Measurements from ENCODE around the gene SHROOM1. TPM values are rescaled to one million over a fixed set of nuclear protein-coding genes. Genes with fewer than 3 reads are reported as not detected.

The SHROOM1 gene
- total and polyA plus RNA-seq, 2 donors (not counting 1 experiment from before 2014, with no cell fraction given), result 1.3 to 2.3 TPM

DNA sequence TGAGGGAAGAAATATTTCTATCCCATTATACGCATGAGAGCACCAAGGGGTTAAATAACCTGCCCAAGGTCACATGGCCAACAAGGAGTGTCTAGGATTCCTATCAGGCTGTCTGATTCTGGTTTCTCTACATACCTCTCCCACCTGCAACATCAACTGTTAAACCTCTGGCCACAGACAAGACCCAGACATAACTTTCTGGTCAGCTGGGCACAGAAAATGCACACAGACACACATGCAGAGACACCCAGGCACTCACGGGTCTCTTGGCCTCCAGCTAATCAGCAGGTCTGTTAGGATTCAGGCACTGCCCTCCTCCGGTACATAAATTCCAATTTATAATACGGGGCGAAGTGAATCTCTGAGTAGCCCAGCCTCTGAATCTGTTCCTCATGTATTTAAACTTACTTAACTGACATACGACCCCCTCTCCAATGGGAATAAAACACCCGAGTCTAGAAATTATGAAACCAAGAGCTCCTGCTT, 54.9 kb downstream of the SHROOM1 start:
- H3K36me3 ChIP-seq (replicated peaks in 1 of 2; ENCODE audit: control extremely low read depth in 1 of 2, control insufficient read depth in 1 of 2, extremely low read depth in 1 of 2, insufficient read depth in 2 of 2, low read length in 1 of 2), result no peaks in the 10 kb centered on the region
- no peak overlapping the region for H3K4me2 ChIP-seq (replicated peaks; ENCODE audit: low read depth, low read length, poor library complexity, severe bottlenecking)
- WGBS (ENCODE audit: insufficient coverage), result 94% methylated on average over 5 of the region's 7 CpGs
- ATAC-seq (ENCODE audit: low read depth) (no peak), DNase-seq (no peak)
- H3K4me3 ChIP-seq (ENCODE audit: control extremely low read depth in 1 of 5, extremely low read depth in 1 of 5, insufficient read depth in 1 of 5, low read depth in 2 of 5, low read length in 4 of 5), result no peak overlapping the region
- no peak overlapping the region for H3K27ac ChIP-seq (ENCODE audit: low read length in 2 of 2)
- H3K9me3 ChIP-seq (ENCODE audit: control extremely low read depth in 1 of 3, control insufficient read depth in 2 of 3, insufficient read depth in 1 of 3, low read length in 2 of 3), result peaks cover 0 to 9% (median 2%) of the 10 kb centered on the region in 3 donors
- no peak overlapping the region for H3K9ac ChIP-seq (ENCODE audit: low read length)
- H2AFZ ChIP-seq (ENCODE audit: insufficient read depth, low read depth, low read length, poor library complexity, severe bottlenecking), result no peak overlapping the region
- CTCF ChIA-PET, result interaction anchor here (1.0 kb wide), 1 partner anchor 389 kb away, joined by 3 read pairs; no protein-coding TSS in a partner anchor
- POLR2A ChIA-PET, result no interaction called here
- peaks cover 2 to 39% (median 23%) of the 10 kb centered on the region in 4 experiments for H3K27me3 ChIP-seq (replicated peaks in 1 of 4; ENCODE audit: control extremely low read depth in 1 of 4, control insufficient read depth in 3 of 4, insufficient read depth in 4 of 4, low read length in 3 of 4)
- H3K4me1 ChIP-seq (ENCODE audit: control insufficient read depth in 2 of 2, insufficient read depth in 2 of 2, low read length in 2 of 2), result peaks cover 14 to 16% of the 10 kb centered on the region in 2 donors
- no peaks in the 10 kb centered on the region for H3K79me2 ChIP-seq (ENCODE audit: control insufficient read depth, insufficient read depth, low read length)
- no peaks in the 10 kb centered on the region for H4K20me1 ChIP-seq (ENCODE audit: control insufficient read depth, insufficient read depth, low read length, poor library complexity, severe bottlenecking)
- Mint-ChIP-seq H3K27me3 (peaks cover 25% of the 10 kb centered on the region), H3K27ac (no peak overlapping the region), H3K4me3 (no peak overlapping the region), H3K4me1 (peaks cover 8% of the 10 kb centered on the region), H3K9me3 (ENCODE audit: insufficient read depth) (no peaks in the 10 kb centered on the region)
- intact Hi-C loops (cut with micrococcal nuclease), result no loop called here
- no peak for TF ChIP-seq EZH2 (IDR thresholded peaks at IDR 0.05; ENCODE audit: borderline replicate concordance, insufficient read depth, low read depth, low read length, poor library complexity, severe bottlenecking)
- TF ChIP-seq, protein P1, sequence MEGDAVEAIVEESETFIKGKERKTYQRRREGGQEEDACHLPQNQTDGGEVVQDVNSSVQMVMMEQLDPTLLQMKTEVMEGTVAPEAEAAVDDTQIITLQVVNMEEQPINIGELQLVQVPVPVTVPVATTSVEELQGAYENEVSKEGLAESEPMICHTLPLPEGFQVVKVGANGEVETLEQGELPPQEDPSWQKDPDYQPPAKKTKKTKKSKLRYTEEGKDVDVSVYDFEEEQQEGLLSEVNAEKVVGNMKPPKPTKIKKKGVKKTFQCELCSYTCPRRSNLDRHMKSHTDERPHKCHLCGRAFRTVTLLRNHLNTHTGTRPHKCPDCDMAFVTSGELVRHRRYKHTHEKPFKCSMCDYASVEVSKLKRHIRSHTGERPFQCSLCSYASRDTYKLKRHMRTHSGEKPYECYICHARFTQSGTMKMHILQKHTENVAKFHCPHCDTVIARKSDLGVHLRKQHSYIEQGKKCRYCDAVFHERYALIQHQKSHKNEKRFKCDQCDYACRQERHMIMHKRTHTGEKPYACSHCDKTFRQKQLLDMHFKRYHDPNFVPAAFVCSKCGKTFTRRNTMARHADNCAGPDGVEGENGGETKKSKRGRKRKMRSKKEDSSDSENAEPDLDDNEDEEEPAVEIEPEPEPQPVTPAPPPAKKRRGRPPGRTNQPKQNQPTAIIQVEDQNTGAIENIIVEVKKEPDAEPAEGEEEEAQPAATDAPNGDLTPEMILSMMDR (IDR thresholded peaks at IDR 0.05), result no peak

DNA sequence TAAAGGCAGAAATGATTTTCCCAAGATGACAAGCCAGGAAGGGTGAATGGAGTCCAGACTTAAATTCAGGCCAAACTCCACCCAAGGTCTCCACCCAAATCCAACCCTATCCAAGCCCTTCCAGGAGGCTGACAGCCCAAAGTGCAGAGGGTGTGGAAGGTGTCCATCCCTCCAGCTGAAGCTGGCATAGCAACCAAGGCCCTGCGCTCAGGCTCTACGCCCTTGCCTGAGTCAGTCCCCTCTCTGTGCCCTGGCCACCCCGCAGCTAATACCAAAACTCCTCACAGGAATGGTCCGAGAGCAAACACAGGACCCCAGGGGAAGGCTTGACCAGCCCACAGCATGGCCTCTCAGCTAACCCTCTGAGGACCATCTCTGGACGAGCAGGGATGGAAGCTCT, 55.6 kb downstream of the SHROOM1 start:
- intact Hi-C loops (cut with micrococcal nuclease), result no loop called here
- 100% methylated on average over 4 of the region's 5 CpGs for WGBS (ENCODE audit: insufficient coverage)

More for the DNA sequence above, 55.6 kb downstream of the SHROOM1 start:
- POLR2A ChIA-PET, result no interaction called here
- H3K4me2 ChIP-seq (replicated peaks; ENCODE audit: low read depth, low read length, poor library complexity, severe bottlenecking), result no peak overlapping the region
- H2AFZ ChIP-seq (ENCODE audit: insufficient read depth, low read depth, low read length, poor library complexity, severe bottlenecking), result no peak overlapping the region
- no peak overlapping the region for H3K27ac ChIP-seq (ENCODE audit: low read length in 2 of 2)
- peaks cover 0 to 9% (median 2%) of the 10 kb centered on the region in 3 donors for H3K9me3 ChIP-seq (ENCODE audit: control extremely low read depth in 1 of 3, control insufficient read depth in 2 of 3, insufficient read depth in 1 of 3, low read length in 2 of 3)
- H3K36me3 ChIP-seq (replicated peaks in 1 of 2; ENCODE audit: control extremely low read depth in 1 of 2, control insufficient read depth in 1 of 2, extremely low read depth in 1 of 2, insufficient read depth in 2 of 2, low read length in 1 of 2), result no peaks in the 10 kb centered on the region
- H3K27me3 ChIP-seq (replicated peaks in 1 of 4; ENCODE audit: control extremely low read depth in 1 of 4, control insufficient read depth in 3 of 4, insufficient read depth in 4 of 4, low read length in 3 of 4), result peaks cover 2 to 35% (median 19%) of the 10 kb centered on the region in 4 experiments
- H3K4me1 ChIP-seq (ENCODE audit: control insufficient read depth in 2 of 2, insufficient read depth in 2 of 2, low read length in 2 of 2), result peaks cover 14 to 16% of the 10 kb centered on the region in 2 donors
- Mint-ChIP-seq H3K27me3 (peaks cover 24% of the 10 kb centered on the region), H3K27ac (no peak overlapping the region), H3K4me3 (no peak overlapping the region), H3K4me1 (peaks cover 8% of the 10 kb centered on the region), H3K9me3 (ENCODE audit: insufficient read depth) (no peaks in the 10 kb centered on the region)
- ATAC-seq (ENCODE audit: low read depth) (no peak), DNase-seq (no peak)
- no peak overlapping the region for H3K4me3 ChIP-seq (ENCODE audit: control extremely low read depth in 1 of 5, extremely low read depth in 1 of 5, insufficient read depth in 1 of 5, low read depth in 2 of 5, low read length in 4 of 5)
- CTCF ChIA-PET, result interaction anchor here (1.0 kb wide), 1 partner anchor 389 kb away, joined by 3 read pairs; no protein-coding TSS in a partner anchor
- no peaks in the 10 kb centered on the region for H4K20me1 ChIP-seq (ENCODE audit: control insufficient read depth, insufficient read depth, low read length, poor library complexity, severe bottlenecking)
- H3K9ac ChIP-seq (ENCODE audit: low read length), result no peak overlapping the region
- TF ChIP-seq, protein P1 (IDR thresholded peaks at IDR 0.05), result no peak
- TF ChIP-seq EZH2 (IDR thresholded peaks at IDR 0.05; ENCODE audit: borderline replicate concordance, insufficient read depth, low read depth, low read length, poor library complexity, severe bottlenecking), result no peak
- H3K79me2 ChIP-seq (ENCODE audit: control insufficient read depth, insufficient read depth, low read length), result no peaks in the 10 kb centered on the region

All from B cell (primary cell).